Activated CD4-positive, CD25-positive, alpha-beta regulatory T cell (primary cell): ENCODE measurements around the gene CSNK2B.
"Not testable (repeated sequence)": the region's sequence is repeated elsewhere in the genome, so short reads cannot be mapped to it uniquely, and the experiment has no call there.

Experiments used
- DNase-seq, 4 experiments: peaks; one replicate each; lab custom pipeline; 2025; lab: John Stamatoyannopoulos, UW

The CSNK2B gene

DNA sequence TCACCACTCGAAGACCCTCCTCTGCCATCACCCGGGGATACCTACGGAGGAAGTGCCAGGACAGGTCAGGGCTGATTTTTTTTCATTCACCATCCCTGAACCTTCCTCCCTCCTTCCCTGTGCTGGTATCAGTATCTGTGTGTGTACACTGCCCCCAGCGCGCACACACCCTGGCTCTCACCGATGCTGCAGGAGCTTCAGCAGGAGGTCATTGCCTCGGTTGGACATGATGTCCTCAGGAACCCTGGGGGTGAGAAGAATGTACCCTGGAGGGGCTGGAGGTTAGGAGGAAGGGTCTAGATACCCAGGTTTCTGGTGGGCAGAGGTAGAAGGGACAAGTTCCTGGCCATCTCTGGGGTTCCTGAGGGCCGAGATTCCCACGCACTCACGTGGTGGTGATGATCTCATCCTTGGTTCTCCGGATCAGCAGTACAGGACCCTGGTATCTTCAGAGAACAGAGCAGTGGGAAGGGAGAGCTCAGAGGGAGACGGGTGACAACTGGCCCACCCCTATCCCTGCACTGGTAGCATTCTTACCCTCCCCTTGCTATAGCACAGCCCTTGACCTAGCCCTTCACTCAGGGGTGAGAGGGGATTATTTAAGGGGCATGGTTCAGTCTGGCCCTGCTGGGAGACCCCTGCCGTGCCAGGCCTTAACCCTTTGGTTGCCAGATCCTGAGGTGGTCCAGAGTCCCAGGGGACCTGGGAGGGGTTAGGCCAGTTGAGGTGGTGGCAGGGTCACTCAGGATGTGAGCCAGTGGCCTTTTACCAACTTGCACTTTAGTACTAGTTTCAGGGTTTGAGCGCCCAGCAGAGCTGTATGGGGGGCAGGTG lies 22.2 kb downstream of the CSNK2B start:
- DNase-seq = no peak

GRCh38 chr6:31689249-31690110 lies 23.6 kb downstream of the CSNK2B start:
- no peak for DNase-seq

- DNase-seq = no peak
These were observed 24.6 kb downstream of the CSNK2B start for GRCh38 chr6:31690231-31691077.

GRCh38 chr6:31691078-31691463 lies 25.2 kb downstream of the CSNK2B start:
- DNase-seq = no peak

DNA sequence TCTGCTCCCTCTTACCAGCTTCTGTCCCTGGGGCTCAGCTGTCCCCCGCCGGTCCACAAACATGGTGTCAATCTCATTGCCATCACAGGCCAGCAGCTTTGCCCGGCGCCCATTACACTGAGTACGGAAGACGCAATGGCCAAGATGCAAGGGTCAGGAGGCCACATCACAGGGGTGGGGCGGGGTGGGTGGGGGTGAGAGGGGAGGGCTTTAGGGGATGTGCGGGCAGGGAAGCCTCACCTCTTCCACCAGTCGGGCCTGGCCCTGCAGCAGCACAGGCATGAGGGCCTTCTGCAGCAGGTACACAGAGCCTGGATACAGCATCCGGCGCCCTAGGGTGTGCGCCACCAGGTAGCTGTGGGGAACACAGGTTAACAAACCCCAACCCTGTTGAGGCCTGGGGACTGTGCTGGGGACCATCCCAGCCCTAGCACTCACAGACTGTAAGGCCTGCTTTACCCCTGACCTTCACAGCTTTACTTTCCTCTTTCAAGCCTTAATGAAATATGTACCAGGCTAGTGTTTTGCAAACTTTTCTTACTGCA lies 25.8 kb downstream of the CSNK2B start:
- no peak for DNase-seq

GRCh38 chr6:31692353-31692752 lies 26.5 kb downstream of the CSNK2B start:
- DNase-seq = no peak

DNA sequence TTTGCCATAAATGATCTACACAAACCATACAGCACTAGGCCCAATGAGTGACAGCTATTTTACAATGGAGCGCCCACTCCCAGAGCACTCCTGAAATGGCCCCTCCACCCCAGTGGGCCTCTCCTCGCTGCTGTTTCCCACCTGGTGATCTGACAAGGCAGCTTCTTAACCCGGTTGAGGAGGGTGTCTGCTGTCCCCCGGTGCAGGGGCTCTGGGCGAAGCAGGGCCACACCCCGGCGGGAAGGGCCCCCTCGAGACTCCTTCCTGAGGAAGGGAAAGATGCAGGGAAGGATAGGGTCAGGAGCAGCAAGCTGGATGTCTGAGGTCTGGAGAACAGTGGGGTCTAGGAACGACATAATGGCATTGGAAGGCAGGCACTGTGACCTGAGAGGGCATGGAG lies 27.0 kb downstream of the CSNK2B start:
- no peak for DNase-seq

DNA sequence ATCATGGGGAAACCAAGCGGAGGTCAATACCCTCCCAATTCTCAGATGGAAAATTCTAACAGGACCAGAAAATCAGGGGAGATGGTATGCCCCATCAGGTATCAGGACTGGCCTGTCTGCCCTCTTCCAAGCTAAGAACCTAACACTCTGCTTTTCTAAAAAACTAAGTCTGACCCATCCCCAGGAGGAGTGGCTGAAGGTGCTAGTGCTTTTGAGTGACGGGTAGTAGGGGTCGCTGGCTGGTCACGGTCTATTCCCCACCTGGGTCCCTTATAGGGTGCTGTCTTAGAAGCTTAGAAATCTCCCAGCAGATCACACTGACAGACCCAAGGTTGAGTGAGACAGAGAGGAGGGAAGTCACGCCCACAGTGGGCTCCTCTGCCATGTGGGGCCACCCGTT lies 27.7 kb downstream of the CSNK2B start:
- no peak for DNase-seq

DNA sequence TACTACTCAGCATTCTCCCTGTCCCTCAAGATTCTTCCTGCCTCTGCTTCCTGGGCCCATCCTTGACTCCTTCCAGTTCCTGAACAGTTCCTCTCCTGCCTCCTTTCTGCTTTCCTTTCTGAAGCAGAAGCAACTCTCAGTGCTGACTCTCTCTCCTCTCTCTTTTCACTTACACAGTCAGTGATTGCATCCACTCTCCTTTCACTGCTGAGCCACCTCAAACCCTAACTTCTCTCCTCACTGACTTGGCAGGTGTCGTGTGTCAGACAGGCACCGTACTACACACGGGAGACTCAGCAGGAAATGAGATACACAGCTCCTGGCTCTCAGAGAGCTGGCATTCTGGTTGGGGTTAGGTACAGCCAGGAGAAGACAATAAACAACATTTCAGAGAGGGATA lies 31.7 kb downstream of the CSNK2B start:
- DNase-seq = no peak

DNA sequence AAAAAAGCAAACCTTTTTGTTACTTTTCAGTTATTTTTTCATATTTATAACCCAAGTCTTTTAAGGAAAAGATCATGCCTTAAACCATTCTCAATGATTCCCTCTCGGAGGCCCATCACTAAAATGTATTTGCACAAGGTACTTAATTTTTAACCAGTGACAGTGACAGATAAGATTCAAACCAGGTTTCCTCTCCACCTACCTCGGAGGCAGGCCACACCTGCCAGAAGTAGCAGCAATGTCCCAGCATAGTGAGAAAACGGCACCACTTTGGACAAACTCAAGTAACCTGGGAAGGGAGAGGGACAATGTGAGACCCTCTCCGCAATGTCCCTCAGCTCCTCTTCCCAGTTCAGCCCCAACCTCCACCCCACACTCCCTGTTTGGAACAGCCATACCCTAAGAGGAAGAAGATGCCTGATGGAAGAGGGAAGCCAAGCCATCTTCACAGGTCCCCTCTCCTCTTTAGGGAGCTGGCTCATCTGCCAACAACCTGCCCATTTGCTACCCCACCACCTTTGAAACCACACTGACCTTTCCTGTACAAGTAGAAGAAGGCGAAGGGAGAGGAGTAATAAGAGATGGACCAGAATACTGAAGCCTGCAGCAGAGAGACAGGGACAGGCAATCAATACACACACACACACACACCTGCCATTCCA lies 35.0 kb downstream of the CSNK2B start:
- DNase-seq = no peak

DNA sequence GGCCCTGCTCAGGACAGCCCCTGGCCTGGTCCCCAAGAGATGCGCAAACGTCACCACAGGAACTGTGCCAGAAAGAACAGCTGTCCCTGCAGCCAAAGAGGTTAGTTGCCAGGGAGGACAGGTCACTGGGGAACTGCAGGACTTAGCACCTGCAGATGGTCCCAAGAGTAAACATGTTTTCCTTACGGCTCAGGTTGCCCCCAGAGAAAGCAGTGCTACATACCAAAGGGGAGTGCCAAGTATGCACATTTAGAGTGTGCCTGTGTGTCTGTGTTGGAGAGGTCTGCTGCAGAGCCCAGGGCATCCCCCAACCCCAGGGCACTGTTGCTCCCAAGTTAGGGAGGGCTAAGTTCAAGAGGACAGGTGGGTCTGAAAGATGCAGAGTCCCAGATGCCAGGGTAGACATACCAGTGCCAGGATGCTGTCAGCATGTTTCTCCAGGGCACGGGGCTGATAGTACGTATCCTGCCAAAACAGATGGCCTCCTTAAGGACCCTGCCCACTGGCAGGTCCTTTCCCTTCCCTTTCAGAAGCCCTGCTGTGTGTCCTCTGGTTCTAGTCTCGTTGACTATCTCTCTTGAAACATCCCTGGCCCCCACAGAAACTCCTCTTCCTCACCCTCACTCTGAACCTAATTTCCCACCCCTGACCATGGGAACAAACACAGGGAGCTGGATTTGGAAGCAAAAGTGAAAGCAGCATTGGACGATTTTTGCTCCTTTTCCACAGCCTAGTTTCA lies 36.0 kb downstream of the CSNK2B start:
- no peak for DNase-seq

- no peak for DNase-seq
These were observed 36.5 kb downstream of the CSNK2B start for GRCh38 chr6:31702405-31702818.

- DNase-seq = peak; percentile 90 to 96 (median 94)
These were observed 37.2 kb downstream of the CSNK2B start, which contains the start of gene ABHD16A for GRCh38 chr6:31702819-31703716. Gene ABHD16A, minus strand, starts transcription at chr6:31703324. Its CDS starts 43 bp downstream, at chr6:31703281.

GRCh38 chr6:31705931-31706330 lies 40.1 kb downstream of the CSNK2B start:
- DNase-seq = no peak

DNA sequence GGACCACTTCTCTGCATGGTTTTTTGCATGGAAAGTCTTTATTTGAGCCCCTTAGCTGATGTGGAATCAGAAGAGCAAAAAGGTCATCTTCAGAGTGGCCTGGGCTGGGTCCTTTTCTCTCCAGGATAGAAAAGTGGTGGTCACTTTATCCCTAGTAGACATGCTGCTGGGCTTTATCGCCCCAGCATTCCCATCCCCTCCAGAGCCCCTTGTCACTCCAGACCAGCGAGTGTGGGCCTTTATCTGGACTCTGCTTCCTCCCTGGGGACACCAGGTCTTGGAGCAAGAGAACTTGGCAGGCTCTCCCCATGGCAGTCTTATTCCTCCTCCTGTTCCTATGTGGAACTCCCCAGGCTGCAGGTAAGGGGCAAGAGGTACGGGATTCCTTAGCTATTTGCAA lies 40.7 kb downstream of the CSNK2B start, which contains the start of gene LY6G6F:
Gene LY6G6F, plus strand, starts transcription at position 268 of the 400 bp plus-strand sequence. Its CDS starts 41 bp downstream, at position 309.
- DNase-seq = no peak

GRCh38 chr6:31707701-31708100 lies 41.8 kb downstream of the CSNK2B start:
- DNase-seq = no peak

- no peak for DNase-seq
These were observed 42.3 kb downstream of the CSNK2B start for GRCh38 chr6:31708224-31708623.

DNA sequence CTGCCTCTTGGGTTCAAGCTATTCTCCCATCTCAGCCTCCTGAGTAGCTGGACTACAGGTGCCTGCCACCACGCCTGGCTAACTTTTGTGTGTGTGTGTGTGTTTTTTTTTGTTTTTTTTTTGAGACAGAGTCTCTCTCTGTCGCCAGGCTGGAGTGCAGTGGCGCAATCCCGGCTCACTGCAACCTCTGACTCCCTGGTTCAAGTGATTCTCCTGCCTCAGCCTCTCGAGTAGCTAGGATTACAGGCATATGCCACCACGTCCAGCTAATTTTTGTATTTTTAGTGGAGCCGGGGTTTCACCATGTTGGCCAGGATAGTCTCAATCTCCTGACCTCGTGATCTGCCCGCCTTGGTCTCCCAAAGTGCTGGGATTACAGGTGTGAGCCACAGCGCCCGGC lies 43.3 kb downstream of the CSNK2B start:
- not testable (repeated sequence) for DNase-seq

DNA sequence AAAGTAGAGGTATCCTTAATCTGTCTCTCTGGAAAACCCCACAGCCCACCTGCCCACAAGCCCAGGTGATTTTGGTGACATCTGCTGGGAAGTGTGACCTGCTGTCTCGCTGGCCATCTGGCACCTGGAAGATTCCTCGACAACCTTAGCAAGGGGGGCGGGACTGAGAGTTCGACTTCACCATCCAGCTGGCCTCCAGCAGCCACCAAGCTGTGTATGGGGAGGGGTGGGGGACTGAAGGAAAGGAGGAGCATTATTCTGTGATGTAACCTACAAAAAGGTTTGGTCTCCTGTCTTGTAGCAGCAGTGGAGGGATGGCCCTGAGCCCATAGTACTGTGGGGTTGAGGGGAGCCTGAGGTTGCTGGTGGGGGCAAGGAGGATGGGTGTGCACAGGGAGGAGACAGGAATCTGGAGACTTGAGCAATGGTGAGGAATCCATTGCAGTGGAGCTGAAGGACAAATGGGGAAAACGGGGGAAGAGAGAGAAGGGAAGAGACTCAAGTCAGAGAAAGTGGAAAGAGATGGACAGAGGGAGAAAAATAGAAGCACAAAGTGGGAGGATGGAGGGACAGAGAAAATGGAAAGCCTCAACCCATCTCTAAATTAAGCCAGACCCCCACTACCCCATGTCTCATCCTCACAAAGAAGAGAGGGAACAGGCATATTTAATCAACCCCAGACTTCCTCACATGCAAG lies 44.8 kb downstream of the CSNK2B start:
- DNase-seq = no peak
